Measurements from ENCODE around the gene LAMB4.

Gene LAMB4

DNA sequence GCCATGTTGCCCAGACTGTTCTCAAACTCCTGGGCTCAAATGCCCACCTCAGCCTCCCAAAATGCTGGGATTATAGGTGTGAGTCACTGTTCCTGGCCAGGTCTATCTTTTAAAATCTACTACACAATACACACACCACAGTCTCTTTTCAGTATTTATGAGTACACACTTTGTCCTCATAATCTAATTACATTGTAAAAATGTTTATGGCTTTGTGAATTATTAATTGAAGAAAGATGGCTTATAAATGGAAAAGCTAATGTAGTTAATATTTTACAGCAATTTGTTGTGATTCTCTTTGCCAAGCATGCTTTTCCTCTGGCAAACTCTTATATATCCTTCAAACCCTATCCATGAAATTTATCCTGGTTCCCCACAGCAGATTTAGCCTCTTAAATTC, 22.0 kb downstream of the LAMB4 start:
- no peak for DNase-seq

DNA sequence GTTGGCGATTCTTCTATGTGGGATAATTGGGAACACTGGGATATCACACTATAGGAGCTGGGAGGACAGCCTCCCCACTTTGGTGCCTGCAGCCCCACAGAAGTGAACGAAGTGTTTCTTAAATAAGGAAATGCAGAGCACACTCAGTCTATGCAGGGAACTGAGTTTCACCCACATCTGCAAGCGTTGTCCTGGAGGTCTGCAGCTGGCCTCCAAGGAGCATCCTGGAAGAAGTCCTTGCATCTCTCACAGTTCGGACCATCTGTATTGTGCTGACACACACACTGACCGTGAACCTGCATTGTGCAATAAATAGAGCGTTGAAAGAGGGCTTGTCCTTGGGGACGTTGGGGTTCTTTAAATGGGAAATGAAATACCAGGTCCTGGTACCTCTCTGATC, 25.8 kb downstream of the LAMB4 start:
- DNase-seq: no peak

DNA sequence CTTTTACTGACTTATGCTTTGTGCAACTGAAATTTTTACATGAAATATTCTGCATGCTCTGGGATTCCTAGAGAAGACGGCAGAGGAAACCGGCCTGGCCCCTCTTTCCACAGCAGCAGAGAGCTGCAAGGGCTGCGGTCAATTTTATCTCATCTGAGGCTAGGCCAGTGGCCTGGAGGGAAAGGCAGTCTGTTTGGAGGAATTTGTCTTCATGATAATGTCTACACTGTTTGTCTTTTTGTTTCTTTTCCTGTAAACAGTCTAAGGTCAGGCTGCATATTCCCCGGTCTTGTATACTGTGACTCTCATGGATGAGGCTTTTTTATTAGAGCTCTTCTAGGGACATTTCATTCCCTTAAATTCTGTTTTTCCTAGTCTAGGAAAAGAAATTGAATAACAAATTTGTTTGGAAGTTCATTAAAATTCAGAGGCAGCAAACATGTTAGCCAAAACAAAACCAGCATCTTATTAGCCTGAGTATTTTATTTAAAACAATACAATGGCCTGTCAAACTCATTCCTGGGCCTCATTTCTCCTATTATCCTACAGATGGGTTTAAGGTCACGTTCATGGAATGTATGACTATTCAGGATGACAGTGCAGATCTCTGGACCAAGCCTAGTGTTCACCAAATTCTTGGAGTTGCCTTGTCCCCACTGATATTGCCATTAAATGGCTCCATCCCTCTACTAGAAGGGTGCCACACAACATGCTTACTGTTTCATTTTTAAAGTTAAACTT, 26.4 kb downstream of the LAMB4 start:
- DNase-seq: no peak

DNA sequence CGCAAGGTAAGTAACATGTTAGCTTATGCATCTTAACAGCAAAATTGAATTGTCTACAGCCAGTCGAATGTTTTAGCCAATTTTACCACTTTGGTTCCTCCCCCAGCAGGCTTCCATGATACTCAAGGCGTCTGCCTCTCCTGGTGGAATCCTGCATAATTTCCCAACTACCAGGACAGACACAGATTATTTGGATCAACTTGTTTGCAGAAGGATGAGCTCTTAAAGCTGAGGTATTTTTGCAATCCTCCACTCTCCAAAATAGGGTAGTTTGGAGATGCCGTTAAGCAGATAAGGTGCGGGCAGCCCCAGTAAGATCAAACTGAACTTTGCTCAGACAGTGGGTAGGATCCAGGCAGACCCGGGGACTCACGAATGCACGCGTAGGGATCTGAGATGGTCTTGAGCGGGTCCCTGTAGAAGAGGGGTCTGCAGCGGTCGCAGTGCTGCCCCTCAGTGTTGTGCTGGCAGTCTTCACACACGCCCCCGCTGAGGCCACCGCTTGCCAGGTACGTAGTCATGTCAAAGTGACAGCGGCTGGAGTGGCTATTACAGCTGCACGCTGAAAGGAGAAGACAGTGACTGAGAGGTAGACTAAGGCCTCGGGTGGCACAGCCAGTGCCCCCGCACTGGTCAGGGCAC, 27.4 kb downstream of the LAMB4 start:
- no peak for DNase-seq

DNA sequence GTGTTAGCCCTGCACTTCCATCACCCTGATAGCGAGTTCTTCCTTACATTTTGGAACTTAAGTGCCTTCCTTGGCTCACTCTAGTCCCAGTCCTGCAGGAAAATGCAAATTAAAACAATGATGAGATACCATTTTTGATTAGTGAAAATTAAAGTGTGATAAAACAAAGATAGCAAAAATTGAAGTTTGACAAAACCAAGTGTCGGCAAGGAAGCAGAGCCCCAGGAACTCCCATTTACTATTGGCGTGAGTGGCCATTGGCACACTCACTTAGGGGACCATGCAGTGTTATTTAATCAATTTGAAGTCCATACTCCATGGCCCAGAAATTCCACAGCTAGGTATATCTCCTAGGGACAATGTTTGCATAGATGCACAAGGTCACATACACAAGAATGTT, 28.4 kb downstream of the LAMB4 start:
- no peak for DNase-seq

DNA sequence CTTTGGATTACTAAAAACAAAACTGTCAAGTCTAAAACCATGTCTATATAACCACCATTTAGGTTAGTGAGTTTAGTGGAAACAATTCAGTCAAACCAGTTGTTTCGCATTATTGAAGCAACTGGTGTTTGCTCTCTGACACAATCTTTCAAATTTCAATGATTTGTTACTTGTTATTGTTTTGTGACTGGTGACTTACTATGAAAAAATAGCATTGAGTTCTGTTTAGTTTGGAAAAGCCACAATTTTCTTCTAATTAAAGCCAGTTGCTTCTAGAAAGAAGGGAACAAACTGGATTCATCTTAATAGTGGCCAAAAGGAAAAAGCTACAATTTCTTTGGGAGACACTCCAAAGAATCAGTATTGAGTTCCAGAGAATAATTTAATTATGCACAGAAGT, 30.4 kb downstream of the LAMB4 start:
- DNase-seq: no peak

DNA sequence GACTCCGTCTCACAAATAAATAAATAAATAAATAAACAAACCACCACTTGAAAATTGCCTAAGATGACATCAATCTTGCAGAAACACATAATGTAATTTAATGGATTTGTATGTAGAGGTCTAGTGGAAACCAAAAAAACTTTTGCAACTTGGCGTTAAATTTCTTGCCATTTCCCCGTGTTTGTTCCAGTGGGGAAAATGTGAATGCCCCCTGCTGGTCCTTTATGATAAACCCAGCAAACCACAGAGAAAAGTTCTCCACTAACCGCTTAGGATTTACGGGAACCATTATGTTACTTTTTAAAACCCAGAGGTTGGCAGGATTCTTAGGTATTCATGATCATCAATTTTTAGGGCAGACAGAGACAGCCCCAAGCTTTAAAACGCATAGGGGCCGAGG, 32.5 kb downstream of the LAMB4 start:
- DNase-seq: no peak

DNA sequence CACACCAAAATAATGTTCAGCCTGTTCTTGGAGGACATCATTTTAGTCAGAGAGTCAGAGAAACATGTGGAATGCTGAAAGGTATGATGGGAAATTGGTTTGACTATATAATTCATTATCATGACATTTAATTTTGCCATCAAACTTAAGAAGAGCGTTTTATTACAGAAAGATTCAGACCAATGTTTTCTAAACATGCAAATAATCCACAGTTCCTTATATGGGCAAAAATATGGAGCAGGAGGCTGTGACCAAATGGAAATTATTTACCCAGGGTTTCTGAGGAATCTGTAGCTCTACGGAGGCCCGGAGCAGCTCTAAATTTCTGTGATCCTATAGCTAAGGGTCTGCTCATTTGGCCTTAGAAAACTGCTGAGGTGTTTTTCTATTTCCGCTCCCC, 33.2 kb downstream of the LAMB4 start:
- no peak for DNase-seq

DNA sequence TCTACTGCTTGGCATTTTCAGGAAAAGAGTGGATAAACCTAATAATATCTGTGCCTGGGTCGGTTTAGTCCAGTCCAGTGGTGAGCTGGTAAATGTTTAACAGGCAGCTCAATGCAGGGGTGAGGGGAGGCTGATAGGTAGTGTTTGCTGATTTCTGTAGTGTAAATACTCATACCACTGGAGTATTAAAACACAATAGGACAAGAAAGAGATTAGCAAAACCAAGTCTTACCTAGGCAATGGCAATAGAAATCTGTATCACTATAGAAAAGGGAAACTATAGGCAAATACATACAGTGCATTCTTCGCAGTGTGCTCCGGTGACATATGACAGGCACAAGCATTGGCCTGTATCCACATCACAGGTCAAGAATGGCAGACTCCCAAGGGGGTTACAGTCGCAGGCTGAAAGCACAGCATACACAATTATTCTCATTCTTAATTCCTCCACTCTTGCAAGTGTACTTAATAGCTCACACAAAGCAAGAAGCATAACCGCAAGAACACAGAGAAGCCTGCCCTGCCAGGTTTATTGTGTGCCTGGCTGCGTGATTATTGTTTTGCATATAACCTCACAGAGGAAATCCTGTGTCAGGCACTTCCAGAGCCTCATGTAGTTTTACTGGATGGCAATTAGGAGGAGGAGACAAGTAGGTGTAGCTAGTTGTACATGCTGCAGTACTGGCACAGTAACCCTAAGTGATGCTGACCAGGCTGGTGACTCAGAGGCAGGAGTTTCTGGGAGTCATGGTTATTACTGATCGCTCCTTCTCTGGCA, 35.0 kb downstream of the LAMB4 start:
- peak; percentile 51 for DNase-seq

DNA sequence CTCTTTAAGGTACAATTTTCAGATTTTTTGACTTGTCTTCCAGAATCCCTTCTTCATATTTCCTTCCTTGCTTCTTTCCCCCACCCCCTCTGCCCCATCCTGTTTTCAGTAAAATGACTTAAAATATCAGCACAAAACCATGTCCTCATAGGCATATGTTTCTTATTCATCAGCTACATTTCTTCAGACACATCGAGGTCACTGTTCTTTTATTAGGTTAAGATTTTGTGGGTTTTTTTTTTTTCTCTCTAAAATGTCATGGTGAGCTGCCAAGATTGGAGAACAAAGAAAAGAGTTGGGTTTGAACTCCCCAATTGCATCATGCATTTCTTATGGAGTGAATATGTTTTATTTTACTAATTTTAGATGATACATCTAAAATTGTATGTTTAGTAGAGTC, 35.8 kb downstream of the LAMB4 start:
- no peak for DNase-seq

DNA sequence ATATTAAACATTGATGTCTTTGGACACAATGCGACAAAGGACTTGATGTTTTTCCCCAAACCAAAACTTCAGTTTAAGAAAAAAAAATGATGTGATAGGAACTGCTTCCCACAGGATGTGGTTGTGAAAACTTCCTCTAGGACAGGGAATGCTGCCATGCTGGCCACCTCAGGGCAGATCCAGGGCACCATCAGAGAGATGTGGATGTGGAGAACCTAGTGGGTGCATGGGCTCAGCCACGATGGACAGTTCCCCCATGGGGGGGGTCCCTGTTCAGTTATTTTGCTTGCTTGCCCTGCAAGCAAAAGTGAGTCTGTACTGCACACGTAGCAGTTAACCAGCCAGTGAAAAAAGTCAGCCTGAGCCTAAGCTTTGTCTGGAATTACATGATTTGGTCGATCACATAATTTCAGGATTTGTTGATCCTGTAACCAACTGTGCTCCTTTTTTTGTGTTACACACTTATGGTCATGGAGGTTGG, 36.3 kb downstream of the LAMB4 start:
- no peak for DNase-seq

DNA sequence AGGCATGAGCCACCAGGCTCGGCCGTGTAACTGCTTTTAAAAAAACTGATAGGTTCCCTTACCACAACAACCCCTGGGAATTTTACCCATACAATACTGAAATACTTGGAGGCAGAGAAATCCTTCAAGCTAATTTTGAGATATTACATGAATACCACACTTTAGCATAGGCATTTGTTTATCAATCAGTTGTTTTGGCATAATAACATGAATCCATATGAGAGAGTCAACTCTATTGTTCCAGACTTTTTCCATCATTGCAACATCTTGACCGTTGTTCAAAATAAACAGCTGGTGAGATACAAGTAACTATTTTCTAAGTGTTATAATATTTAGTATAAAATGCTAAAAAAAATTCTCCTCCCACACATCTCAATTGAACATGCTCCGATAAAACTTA, 36.8 kb downstream of the LAMB4 start:
- no peak for DNase-seq

DNA sequence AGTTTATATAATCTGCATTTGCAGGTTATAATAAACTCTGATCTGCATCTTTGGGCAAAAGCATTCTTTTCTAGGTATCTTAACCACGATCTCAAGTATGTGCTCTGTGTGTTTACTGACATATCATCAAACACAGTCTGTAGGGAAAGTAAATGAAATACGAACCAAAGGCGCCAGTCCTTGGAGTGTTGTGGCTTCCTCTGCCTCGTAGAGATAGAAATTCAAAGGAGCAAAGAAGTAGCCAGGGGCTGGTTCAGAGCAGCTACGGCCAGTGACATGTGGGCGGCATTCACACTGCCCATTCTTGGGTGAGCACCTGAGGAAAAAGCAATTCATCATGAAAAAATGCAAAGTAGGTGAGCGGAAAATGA, 38.7 kb downstream of the LAMB4 start:
- no peak for DNase-seq

DNA sequence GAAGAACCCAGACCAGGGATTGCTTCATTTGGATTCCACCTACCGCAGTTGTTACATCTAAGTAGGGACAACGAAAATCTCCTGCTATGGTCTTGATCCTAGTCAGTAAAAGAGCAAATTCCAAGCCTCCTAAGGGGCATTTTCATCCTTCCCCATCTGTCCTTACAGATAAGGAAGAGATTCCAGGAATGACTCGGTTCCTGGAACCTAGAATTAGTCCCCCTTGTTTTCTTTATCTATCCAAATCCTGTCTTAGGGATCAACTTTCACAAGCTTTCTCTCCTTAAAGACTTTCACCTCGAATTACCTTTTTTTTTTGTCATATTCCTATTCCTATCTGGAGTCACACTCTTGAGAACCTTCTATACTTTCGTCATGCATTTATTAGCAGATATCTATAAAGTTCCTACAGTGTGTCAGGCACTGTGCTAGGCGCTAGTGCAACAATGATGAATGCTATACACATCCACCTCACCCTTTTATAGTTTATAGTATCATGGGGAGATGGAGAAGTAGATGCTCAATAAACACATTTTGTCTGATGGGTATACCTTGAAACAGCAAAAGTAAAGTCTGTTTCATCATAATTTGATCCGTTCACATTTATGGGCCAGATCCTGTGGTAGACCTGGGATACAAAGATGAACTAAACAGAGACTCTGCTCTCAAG, 39.2 kb downstream of the LAMB4 start:
- no peak for DNase-seq

DNA sequence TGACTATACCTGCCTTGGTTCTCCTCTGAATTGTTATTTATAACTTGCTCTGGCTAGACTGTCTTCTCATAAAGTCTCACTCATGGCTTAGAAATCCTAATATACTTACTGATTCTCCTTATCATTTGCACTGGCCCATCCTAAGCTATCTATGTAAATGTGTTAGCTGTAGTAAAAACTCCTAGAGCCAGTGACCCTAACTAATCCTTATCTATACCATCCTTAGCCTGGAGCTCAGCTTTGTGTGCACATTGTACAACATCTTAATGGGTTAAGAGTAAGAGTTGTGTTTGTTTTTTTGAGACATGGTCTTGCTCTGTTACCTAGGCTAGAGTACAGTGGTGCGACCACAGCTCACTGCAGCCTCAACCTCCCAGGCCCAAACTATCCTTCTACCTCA, 40.8 kb downstream of the LAMB4 start:
- no peak for DNase-seq

DNA sequence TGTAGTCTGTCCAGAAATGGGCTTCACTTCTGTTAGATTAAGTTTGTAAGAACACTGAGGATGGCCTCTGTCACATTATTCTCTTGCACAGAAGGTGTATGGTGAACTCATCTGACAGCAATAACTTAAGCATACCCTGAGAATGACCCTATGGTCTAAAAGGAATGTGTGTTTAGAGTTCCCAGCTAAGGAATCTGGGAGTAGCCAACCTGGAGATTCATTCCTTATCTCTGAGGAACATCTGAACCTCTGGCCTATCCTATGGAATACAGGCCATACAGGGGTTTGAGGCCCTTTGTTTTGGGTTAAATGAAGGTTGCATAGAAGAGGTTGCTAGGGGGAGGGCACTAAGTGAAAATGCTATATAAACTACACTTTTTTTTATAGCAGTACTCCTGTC, 41.4 kb downstream of the LAMB4 start:
- no peak for DNase-seq

DNA sequence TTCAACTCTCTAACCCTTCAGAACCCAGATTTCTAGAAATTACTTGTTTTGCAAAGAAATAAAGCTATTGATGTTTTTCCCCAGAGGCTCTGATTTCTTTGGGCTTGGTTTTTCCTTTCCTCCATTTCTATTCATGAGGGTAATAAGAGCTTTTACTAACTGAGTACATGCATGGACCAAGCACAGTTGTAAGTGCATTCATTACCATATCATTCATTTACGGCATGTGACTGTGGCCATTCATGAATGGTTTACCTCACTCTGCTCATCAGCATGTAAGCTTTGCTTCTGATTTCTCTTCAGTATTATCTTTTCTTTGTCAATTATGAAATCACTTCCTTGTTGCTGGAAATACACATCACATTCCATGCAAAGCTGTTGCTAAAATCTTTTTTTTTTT, 42.4 kb downstream of the LAMB4 start:
- DNase-seq: no peak

DNA sequence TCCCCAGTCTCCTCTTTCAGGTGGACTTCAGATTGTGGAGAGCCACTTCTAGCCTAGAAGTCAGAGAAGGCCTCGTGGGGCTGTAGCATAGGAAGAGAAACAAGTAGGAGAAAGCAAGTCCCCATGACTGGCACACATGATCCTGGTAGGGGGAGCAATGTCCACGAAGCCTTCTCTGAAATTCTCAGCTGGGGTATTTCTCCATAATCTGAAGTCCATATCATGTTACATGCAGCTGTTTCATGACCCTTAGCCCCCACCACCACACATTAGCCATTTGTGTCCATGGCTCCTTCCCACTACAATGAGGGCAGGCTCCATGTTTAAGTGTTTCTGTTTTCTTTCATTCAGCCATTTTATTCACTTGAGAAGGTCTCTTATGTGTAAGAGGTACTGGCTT, 43.2 kb downstream of the LAMB4 start:
- DNase-seq: no peak

DNA sequence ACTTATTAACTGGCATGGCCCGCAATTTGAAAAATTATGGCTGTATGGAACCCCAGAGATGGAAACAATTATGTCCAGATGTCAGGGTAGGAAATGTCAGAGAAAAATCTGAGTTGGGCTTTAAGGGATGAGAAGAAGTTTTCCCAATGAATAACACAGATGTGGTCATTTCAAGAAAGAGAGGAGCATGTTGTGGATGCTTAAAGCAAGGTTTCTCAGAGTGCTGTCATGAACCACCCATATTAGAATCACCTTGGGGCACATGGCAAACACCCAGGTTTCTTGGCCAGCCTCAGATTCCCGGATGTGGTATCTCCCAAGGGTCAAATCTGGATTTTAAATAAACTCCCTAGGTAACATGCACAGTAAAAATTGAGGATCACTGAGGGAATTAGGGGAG, 43.6 kb downstream of the LAMB4 start:
- DNase-seq: no peak

DNA sequence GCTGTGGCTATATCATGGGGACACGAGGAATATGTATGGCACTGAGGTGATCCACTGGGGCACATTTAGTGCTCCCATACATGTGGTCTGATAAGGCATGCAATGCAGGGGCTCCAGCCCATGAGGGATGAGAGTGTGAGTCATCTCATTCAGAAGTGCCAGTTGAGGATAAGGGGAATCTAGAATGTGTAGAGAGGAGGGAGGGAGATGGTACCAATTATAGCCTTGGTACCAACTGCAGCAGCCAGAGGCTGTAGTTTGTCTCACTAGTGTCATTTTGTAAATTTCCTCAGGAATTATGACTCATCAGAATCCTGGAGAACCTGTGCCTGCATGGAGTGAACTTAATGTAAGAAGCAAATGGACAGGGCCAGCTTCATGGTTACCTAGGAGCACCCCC, 46.2 kb downstream of the LAMB4 start:
- DNase-seq: no peak

DNA sequence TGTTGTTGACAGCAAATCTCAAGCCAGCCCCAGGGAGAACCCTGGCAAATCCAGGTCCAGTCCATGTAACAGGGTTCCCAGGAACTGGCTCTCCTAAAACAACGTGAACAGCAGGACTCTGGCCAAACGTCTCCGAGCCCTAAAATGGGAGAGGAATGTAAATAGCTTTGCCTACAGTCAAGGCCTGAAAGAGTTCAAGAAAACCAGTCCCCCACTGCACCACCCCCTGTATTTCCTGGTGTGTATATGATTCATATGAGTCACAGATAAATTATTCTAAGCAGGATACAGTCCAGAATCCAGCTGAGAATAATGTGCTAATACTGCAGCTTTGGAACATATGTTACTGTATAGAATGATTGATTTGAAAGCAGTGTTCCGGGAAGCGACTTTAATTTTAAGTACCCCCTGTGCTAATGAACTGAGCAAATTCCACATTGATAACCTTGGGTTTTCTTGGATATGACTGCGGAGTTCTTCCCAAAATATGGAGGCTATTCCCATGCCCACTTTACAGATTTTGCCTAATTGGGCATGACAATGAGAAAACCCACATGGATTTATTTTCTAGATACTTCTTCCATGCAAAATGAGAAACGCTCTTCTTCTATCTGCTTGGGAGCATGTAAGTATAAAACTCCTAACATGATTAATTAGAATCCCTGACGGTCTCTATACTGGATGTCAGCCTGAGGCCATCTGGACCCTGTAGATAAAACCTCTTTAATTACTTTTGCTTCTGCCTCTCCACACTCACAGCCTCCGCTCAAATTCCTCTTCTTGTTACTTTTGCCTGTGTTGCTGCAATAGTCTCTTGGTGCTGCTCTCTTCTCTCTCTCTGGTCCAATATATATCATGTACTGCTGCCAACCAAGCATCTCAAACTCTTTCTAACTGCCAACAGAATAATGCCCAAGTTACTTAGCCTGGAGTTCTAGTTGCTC, 50.2 kb downstream of the LAMB4 start:
- DNase-seq: no peak

DNA sequence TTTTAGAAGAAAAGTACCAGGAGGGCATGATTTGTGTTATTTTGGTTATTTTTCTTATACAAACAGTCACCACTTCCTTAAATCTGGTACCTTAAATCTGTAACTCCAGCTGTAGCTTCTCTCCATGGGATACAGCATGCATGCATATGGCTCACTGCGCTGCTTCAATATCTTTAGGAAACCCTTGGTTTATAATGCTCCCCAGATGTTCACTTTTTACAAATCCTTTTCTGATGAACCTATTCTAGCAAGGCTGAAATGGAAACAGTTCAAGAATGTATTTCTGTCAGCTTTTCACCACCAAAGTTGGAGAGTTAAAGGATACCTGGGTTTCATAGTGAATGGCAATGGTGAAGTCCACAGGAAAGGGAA, 50.9 kb downstream of the LAMB4 start:
- DNase-seq: no peak

DNA sequence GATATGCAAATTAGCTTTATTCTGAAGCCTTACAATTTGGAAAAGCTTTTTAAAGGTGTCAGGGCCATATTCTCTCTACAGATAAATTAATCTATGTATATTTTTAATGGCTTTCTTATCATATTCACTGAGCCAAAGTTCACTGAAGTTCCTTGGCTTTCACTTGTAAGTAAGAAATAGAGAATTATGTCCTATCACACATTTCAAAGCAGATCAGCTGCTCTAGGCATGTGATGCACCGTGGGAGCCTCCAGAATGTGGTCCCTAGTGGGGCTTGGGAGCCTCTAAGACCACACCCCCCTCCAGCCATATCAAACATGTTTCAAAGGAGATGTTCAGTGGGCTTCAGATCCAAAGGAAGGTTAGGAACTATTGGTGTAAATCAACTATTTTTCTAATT, 51.5 kb downstream of the LAMB4 start:
- DNase-seq: no peak
